GM18909 (cell line): ENCODE data around the gene LTO1.

Experiments used
- ATAC-seq: cut with Tn5 transposase; IDR thresholded peaks from one replicate; pipeline ENCODE4 v1.9.1; 2021; ENCODE audit warnings: mild to moderate bottlenecking; ENCODE audit not compliant: unreplicated experiment, poor library complexity

LTO1 gene

GRCh38 chr11:69648679-69649575, 26.2 kb downstream of the LTO1 start:
- no peak for ATAC-seq

- ATAC-seq: no peak
These were observed 27.2 kb downstream of the LTO1 start for GRCh38 chr11:69647761-69648497.

- no peak for ATAC-seq
These were observed 27.8 kb downstream of the LTO1 start for GRCh38 chr11:69647390-69647748.

DNA sequence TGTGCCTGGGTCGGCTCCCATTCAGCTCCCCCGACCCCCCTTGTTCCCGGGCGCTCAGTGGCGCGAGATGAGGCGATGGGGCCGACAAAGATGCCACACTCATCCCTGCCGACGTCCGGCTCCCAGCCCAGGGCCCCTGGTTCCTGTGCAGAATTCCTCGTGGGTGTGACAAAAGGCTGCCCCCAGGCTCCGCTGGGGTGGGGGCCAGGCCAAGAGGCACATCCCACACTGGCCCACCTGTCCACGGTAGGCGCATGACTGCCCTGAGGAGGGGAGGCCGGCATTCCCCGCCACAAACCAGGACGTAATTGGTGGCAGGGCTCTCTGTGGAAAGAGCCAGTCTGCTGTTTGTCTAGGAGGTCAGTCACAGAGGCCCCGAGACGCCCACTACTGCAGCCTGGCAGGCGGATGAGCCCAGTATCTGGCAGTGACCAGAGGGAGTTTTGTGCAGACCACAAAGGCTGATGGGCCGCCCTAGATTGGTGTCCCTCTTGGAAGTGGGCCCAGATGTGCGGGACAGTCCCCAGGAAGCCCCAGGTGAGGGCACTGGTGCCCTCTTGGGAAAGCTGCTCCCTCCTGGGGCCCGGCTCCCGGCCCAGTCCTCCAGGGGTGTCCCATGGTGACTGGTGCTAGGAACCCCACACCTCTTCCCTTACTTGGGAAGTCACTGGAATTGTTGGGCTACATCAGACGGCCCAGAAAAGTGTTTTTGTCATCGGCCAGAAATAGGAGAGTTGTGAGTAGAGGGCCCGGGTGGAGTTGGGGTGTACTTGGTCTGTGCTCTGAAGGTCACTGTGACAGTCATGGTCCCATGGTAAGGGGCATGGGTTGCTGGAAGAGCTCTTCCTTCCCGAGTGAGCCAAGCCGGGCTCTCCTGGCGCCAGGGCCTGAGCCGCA, 28.4 kb downstream of the LTO1 start:
- no peak for ATAC-seq

DNA sequence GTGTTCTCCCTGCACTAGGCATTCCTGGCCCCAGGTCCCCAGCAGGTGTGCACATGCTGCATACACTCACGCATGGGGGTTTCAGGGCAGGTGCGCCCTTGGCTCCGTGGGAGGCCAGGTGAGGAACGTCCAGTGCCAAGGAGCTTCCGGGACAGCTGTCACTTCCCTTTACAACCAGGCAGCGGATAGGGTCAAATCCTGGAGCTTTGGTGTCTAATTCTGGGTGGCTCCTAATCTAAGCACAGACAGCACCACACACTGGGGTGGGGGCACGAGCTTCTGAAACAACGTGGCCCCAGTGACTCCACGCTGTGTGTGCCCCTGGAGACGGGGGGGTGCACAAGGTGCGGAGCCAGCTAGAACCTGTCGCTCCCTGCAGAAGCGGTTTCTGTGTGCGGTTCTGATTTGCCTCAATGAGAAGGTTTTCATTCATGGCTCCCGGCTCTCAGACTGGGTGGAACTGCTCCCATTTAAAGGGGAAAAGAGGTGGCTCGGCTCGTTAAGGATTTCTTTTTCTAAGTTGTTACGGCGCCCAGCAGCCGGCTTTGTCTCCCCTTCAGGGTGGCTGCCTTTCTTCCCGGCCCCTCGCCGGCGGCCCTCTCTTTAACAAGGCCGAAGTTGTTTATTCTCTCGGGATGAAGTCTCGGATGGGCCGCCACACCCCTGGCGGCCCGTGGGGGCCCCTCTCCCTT, 29.2 kb downstream of the LTO1 start:
- ATAC-seq: no peak

DNA sequence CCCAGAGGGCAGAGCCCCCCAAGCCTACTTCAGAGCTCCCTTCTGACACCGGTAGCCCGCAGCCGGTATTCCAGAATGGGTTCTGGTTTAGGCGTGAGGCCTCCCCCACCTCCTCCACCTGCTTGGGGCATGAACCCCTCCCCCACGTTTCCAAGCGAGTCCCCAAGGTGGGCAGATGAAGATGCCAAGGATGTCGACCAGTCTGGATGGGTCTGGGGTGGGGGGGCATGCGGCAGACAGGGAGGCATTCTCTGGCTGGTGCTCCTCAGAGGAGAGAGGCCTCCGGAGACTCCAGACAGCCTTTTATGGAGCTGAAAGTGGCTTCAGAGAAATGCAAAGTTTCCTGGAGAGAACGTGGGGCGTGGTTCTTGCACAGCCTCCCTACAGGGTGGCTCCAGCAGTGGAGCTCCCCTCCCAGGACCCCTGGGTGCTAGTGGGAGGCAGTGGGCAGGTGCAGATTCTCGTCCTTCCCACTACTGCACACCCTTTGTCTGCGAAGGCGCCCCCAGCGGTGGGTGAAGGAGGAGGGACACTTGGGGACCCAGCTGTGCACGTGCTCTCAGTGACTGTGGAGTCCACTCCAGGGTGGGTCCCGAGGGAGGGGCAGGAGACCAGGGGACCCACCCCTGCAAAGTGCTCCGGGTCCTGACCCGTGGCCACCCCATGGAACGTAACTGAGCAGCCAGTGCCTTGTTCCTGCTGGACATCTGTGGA, 30.0 kb downstream of the LTO1 start:
- no peak for ATAC-seq

GRCh38 chr11:69644071-69644961, 30.8 kb downstream of the LTO1 start:
- no peak for ATAC-seq

DNA sequence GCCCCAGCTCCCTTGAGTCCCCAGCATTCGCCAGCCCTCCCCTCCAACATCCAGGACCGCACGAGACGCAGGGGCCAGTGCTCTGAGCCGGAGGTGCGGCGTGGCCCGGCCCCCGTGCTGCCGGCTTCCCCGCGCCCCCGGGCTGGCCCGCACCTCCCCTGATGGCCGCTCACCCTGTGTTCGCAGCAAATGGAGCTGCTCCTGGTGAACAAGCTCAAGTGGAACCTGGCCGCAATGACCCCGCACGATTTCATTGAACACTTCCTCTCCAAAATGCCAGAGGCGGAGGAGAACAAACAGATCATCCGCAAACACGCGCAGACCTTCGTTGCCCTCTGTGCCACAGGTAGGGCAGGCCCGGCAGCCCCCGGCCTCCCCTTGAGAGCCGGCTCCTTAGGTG, 31.5 kb downstream of the LTO1 start:
- ATAC-seq: no peak

DNA sequence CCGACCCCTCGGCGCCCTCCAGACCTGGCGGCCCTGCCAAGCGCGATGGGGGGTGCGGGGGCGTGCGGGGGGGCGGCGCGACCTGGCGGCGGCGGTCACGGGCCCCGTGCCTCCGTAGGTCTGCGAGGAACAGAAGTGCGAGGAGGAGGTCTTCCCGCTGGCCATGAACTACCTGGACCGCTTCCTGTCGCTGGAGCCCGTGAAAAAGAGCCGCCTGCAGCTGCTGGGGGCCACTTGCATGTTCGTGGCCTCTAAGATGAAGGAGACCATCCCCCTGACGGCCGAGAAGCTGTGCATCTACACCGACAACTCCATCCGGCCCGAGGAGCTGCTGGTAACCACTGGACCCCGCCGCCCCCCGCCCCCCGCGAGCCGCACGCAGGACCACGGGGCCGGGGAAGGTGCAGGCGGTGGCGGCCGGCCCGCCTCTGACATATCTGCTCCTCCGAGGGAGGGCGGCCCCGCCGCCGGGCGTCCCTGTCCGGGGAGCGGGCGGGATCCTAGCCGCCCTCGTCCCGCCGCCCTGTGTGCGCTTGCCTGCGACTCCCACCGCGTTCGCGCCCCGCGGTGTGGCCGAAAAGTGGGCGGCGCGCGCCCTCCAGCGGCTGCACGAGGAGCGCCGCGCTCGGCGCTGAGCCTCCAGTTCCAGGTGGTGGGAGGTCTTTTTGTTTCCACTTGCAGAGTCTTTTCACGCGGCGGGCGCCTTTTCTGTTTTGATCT, 32.1 kb downstream of the LTO1 start:
- peak; percentile 58 for ATAC-seq

DNA sequence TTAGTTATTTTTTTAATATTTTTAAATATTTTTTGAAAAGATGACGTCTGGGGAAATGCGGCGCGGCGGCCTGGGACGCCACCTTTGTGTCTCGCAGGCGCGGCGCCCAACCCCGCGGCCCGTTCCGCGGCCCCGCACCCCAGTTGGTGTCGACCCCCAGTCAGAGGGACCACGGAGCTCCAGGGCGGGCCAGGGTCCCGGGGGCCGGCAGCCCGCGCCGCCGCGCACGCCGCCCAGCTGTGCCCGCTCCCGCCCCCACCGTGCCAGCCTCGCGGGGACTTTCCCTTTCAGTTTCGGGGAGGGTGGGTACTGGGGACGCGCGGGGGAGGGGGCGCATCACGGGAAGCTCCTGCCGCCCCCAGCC, 32.6 kb downstream of the LTO1 start:
- no peak for ATAC-seq

- ATAC-seq: no peak
These were observed 33.2 kb downstream of the LTO1 start for GRCh38 chr11:69641681-69642548.

DNA sequence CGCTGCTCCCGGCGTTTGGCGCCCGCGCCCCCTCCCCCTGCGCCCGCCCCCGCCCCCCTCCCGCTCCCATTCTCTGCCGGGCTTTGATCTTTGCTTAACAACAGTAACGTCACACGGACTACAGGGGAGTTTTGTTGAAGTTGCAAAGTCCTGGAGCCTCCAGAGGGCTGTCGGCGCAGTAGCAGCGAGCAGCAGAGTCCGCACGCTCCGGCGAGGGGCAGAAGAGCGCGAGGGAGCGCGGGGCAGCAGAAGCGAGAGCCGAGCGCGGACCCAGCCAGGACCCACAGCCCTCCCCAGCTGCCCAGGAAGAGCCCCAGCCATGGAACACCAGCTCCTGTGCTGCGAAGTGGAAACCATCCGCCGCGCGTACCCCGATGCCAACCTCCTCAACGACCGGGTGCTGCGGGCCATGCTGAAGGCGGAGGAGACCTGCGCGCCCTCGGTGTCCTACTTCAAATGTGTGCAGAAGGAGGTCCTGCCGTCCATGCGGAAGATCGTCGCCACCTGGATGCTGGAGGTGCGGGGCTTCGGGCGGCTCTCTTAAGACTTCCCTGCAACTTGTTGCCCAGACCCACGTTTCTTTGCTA, 34.1 kb downstream of the LTO1 start, which contains the start of gene CCND1:
Gene CCND1 (plus strand): TSS at position 162 of the 587 bp plus-strand sequence. CDS start 158 bp downstream, at position 320.
- no peak for ATAC-seq

GRCh38 chr11:69640260-69640994, 34.7 kb downstream of the LTO1 start:
- no peak for ATAC-seq

DNA sequence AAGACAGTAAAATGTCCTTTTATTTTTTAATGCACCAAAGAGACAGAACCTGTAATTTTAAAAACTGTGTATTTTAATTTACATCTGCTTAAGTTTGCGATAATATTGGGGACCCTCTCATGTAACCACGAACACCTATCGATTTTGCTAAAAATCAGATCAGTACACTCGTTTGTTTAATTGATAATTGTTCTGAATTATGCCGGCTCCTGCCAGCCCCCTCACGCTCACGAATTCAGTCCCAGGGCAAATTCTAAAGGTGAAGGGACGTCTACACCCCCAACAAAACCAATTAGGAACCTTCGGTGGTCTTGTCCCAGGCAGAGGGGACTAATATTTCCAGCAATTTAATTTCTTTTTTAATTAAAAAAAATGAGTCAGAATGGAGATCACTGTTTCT, 35.3 kb downstream of the LTO1 start:
- ATAC-seq: no peak

- ATAC-seq: no peak
These were observed 36.0 kb downstream of the LTO1 start for GRCh38 chr11:69638941-69639681.
